GM23338 (cell line): ENCODE data around the gene LATS1.

Experiments used
- EZH2 ChIP-seq: fragments of 200-600 bp; sonication (generic); IDR thresholded peaks from one replicate; pipeline ENCODE4 v1.8.0; 2017; ENCODE audit warnings: antibody characterized with exemption, mild to moderate bottlenecking, low read depth; ENCODE audit not compliant: unreplicated experiment
- POLR2AphosphoS5 ChIP-seq: IDR thresholded peaks from 2 replicates; pipeline ENCODE4 v1.6.1; 2016; ENCODE audit warnings: antibody characterized with exemption, low read depth
- TF ChIP-seq, protein P1 (sequence below), 2 experiments: fragments of 200-600 bp in 1 of 2; sonication (generic) in 1 of 2; conservative IDR thresholded peaks; 2 replicates each; pipeline versions ENCODE4 v1.5.1 to v1.6.1; 2016 to 2017; ENCODE audit warnings: antibody characterized with exemption in 2 of 2, low read depth in 2 of 2, mild to moderate bottlenecking in 2 of 2, moderate library complexity in 1 of 2

DNA sequence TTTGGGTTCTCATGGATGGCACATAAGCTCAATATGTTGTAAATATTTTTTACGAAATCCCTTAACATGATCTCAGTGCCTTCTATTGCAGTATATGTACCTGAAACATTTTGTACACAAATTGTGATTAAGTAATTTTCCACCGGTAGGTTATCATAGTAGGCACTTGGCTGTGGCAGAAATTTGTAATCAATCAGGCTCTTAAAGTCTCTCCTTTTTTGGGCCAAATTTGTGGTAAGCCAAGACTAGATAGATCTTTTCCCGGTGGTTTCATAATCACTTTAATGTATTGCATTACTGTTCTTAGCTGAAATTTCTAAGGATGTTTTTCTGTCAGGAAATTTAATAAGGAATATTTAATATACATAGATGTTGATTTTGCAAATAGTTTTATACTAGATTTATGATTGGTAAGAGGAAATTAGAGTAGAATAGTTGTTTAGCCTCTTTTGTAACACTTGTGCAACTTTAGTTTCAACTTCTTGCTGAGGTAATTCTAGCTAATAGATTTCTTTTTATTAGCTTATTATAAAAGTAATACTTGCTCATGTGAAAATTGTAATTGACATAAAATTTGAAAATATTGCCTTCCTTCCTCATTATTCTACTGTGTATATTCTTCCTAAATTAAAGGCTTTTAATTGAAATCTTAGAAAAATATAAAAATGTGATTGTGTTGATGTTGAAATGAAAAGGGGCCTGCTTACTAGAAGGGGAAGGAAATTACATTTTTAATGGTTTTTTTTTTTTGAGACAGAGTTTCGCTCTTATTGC is 34.9 kb upstream of the LATS1 start:
- TF ChIP-seq, protein P1, sequence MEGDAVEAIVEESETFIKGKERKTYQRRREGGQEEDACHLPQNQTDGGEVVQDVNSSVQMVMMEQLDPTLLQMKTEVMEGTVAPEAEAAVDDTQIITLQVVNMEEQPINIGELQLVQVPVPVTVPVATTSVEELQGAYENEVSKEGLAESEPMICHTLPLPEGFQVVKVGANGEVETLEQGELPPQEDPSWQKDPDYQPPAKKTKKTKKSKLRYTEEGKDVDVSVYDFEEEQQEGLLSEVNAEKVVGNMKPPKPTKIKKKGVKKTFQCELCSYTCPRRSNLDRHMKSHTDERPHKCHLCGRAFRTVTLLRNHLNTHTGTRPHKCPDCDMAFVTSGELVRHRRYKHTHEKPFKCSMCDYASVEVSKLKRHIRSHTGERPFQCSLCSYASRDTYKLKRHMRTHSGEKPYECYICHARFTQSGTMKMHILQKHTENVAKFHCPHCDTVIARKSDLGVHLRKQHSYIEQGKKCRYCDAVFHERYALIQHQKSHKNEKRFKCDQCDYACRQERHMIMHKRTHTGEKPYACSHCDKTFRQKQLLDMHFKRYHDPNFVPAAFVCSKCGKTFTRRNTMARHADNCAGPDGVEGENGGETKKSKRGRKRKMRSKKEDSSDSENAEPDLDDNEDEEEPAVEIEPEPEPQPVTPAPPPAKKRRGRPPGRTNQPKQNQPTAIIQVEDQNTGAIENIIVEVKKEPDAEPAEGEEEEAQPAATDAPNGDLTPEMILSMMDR (conservative IDR thresholded peaks at IDR 0.05; ENCODE audit: low read depth in 2 of 2), result no peak
- no peak for TF ChIP-seq POLR2AphosphoS5
- no peak for TF ChIP-seq EZH2
